Coronary artery (tissue), 2 donors: ENCODE data around the gene KRT23.

Experiments used
- DNase-seq: peaks from one replicate; pipeline ENCODE4 v3.0.0-alpha.2; 2017; ENCODE audit warnings: low spot score
- H3K27ac ChIP-seq, 2 donors: fragments of 200-600 bp; sonication (generic); one replicate each; pipeline ENCODE4 v1.5.1; 2016 to 2019
- H3K4me3 ChIP-seq: fragments of 200-600 bp; sonication (generic); 2 replicates; pipeline ENCODE4 v1.5.1; 2016; ENCODE audit warnings: mild to moderate bottlenecking, moderate library complexity
- CTCF ChIP-seq: fragments of 200-600 bp; sonication (generic); IDR thresholded peaks from one replicate; pipeline ENCODE4 v1.5.1; 2019; ENCODE audit warnings: antibody characterized with exemption

KRT23 gene

GRCh38 chr17:40940266-40940665 is 2.8 kb upstream of the KRT23 start:
- DNase-seq, result no peak
- no peak overlapping the region for H3K4me3 ChIP-seq
- no peak for TF ChIP-seq CTCF
- H3K27ac ChIP-seq, result no peak overlapping the region

- Histone ChIP-seq H3K27ac (no peak overlapping the region), H3K4me3 (no peak overlapping the region)
- TF ChIP-seq CTCF, result no peak
- DNase-seq, result no peak
Measured at GRCh38 chr17:40938981-40939380, 1.5 kb upstream of the KRT23 start.

GRCh38 chr17:40936976-40937375 is 470 bp downstream of the KRT23 start:
- TF ChIP-seq CTCF, result no peak
- Histone ChIP-seq H3K27ac (no peak overlapping the region), H3K4me3 (no peak overlapping the region)
- DNase-seq, result no peak

GRCh38 chr17:40936437-40936971 is 942 bp downstream of the KRT23 start:
- H3K4me3 ChIP-seq, result no peak overlapping the region
- DNase-seq, result no peak

GRCh38 chr17:40935624-40936023 is 1.8 kb downstream of the KRT23 start:
- Histone ChIP-seq H3K27ac (no peak overlapping the region), H3K4me3 (no peak overlapping the region)
- DNase-seq, result no peak
- TF ChIP-seq CTCF, result no peak

More at GRCh38 chr17:40936437-40936971, 942 bp downstream of the KRT23 start:
- no peak overlapping the region for H3K27ac ChIP-seq
- TF ChIP-seq CTCF, result no peak

- H3K27ac ChIP-seq, result no peak overlapping the region
- DNase-seq, result no peak
- no peak for TF ChIP-seq CTCF
Measured at GRCh38 chr17:40932608-40933007, 4.8 kb downstream of the KRT23 start.

GRCh38 chr17:40931311-40931710 is 6.1 kb downstream of the KRT23 start:
- Histone ChIP-seq H3K27ac (no peak overlapping the region), H3K4me3 (no peak overlapping the region)
- no peak for DNase-seq
- TF ChIP-seq CTCF, result no peak

More at GRCh38 chr17:40932608-40933007, 4.8 kb downstream of the KRT23 start:
- H3K4me3 ChIP-seq, result no peak overlapping the region
